ENCODE results near the gene HSBP1L1.

The HSBP1L1 gene

GRCh38 chr18:79942211-79942610, 22.2 kb upstream of the HSBP1L1 start:
- H3K4me1 ChIP-seq (ENCODE audit: insufficient read depth, insufficient read length), result peaks cover 20% of the 10 kb centered on the region
- TF ChIP-seq SUZ12 (IDR thresholded peaks at IDR 0.05; ENCODE audit: extremely low read depth, insufficient read depth, insufficient read length) (no peak), ZNF274 (IDR thresholded peaks at IDR 0.05; ENCODE audit: low read depth, low read length) (no peak), YY1 (IDR thresholded peaks at IDR 0.05; ENCODE audit: insufficient read depth, insufficient read length) (no peak)

GRCh38 chr18:79942786-79943607, 21.4 kb upstream of the HSBP1L1 start:
- Histone ChIP-seq H3K9me3 (ENCODE audit: insufficient read depth, low read length) (no peaks in the 10 kb centered on the region), H3K27me3 (ENCODE audit: insufficient read depth, insufficient read length) (no peaks in the 10 kb centered on the region), H3K4me1 (ENCODE audit: insufficient read depth, insufficient read length) (peaks cover 20% of the 10 kb centered on the region), H3K36me3 (ENCODE audit: insufficient read depth, insufficient read length, low read length) (peaks cover 31% of the 10 kb centered on the region), H3K9ac (ENCODE audit: insufficient read length, low read depth) (no peak overlapping the region), H3K4me3 (ENCODE audit: insufficient read length, low read depth) (no peak overlapping the region)
- DNase-seq (ENCODE audit: low read depth, low spot score), result no peak
- TF ChIP-seq ZNF274 (IDR thresholded peaks at IDR 0.05; ENCODE audit: low read depth, low read length), result no peak
- no peak for TF ChIP-seq YY1 (IDR thresholded peaks at IDR 0.05; ENCODE audit: insufficient read depth, insufficient read length)
- TF ChIP-seq SUZ12 (IDR thresholded peaks at IDR 0.05; ENCODE audit: extremely low read depth, insufficient read depth, insufficient read length), result no peak

More at GRCh38 chr18:79942211-79942610, 22.2 kb upstream of the HSBP1L1 start:
- Histone ChIP-seq H3K9me3 (ENCODE audit: insufficient read depth, low read length) (no peaks in the 10 kb centered on the region), H3K27me3 (ENCODE audit: insufficient read depth, insufficient read length) (no peaks in the 10 kb centered on the region), H3K9ac (ENCODE audit: insufficient read length, low read depth) (no peak overlapping the region), H3K4me3 (ENCODE audit: insufficient read length, low read depth) (no peak overlapping the region), H3K36me3 (ENCODE audit: insufficient read depth, insufficient read length, low read length) (peaks cover 31% of the 10 kb centered on the region)
- DNase-seq (ENCODE audit: low read depth, low spot score), result no peak

GRCh38 chr18:79943608-79944125, 20.8 kb upstream of the HSBP1L1 start:
- Histone ChIP-seq H3K4me1 (ENCODE audit: insufficient read depth, insufficient read length) (peaks cover 20% of the 10 kb centered on the region), H3K9ac (ENCODE audit: insufficient read length, low read depth) (no peak overlapping the region), H3K4me3 (ENCODE audit: insufficient read length, low read depth) (no peak overlapping the region), H3K36me3 (ENCODE audit: insufficient read depth, insufficient read length, low read length) (peaks cover 34% of the 10 kb centered on the region), H3K27me3 (ENCODE audit: insufficient read depth, insufficient read length) (peaks cover 4% of the 10 kb centered on the region), H3K9me3 (ENCODE audit: insufficient read depth, low read length) (no peaks in the 10 kb centered on the region)
- TF ChIP-seq ZNF274 (IDR thresholded peaks at IDR 0.05; ENCODE audit: low read depth, low read length) (no peak), YY1 (IDR thresholded peaks at IDR 0.05; ENCODE audit: insufficient read depth, insufficient read length) (no peak), SUZ12 (IDR thresholded peaks at IDR 0.05; ENCODE audit: extremely low read depth, insufficient read depth, insufficient read length) (no peak)
- DNase-seq (ENCODE audit: low read depth, low spot score), result no peak

GRCh38 chr18:79944126-79944731, 20.2 kb upstream of the HSBP1L1 start:
- peaks cover 20% of the 10 kb centered on the region for H3K4me1 ChIP-seq (ENCODE audit: insufficient read depth, insufficient read length)
- H3K36me3 ChIP-seq (ENCODE audit: insufficient read depth, insufficient read length, low read length), result peaks cover 39% of the 10 kb centered on the region
- H3K9me3 ChIP-seq (ENCODE audit: insufficient read depth, low read length), result no peaks in the 10 kb centered on the region
- no peak for DNase-seq (ENCODE audit: low read depth, low spot score)
- peaks cover 9% of the 10 kb centered on the region for H3K27me3 ChIP-seq (ENCODE audit: insufficient read depth, insufficient read length)
- no peak overlapping the region for H3K9ac ChIP-seq (ENCODE audit: insufficient read length, low read depth)
- no peak overlapping the region for H3K4me3 ChIP-seq (ENCODE audit: insufficient read length, low read depth)
- TF ChIP-seq YY1 (IDR thresholded peaks at IDR 0.05; ENCODE audit: insufficient read depth, insufficient read length) (no peak), ZNF274 (IDR thresholded peaks at IDR 0.05; ENCODE audit: low read depth, low read length) (no peak), SUZ12 (IDR thresholded peaks at IDR 0.05; ENCODE audit: extremely low read depth, insufficient read depth, insufficient read length) (no peak)

- Histone ChIP-seq H3K9me3 (ENCODE audit: insufficient read depth, low read length) (no peaks in the 10 kb centered on the region), H3K4me1 (ENCODE audit: insufficient read depth, insufficient read length) (peaks cover 20% of the 10 kb centered on the region), H3K36me3 (ENCODE audit: insufficient read depth, insufficient read length, low read length) (peaks cover 40% of the 10 kb centered on the region), H3K4me3 (ENCODE audit: insufficient read length, low read depth) (no peak overlapping the region), H3K27me3 (ENCODE audit: insufficient read depth, insufficient read length) (peaks cover 13% of the 10 kb centered on the region), H3K9ac (ENCODE audit: insufficient read length, low read depth) (no peak overlapping the region)
- DNase-seq (ENCODE audit: low read depth, low spot score), result no peak
- TF ChIP-seq ZNF274 (IDR thresholded peaks at IDR 0.05; ENCODE audit: low read depth, low read length) (no peak), YY1 (IDR thresholded peaks at IDR 0.05; ENCODE audit: insufficient read depth, insufficient read length) (no peak), SUZ12 (IDR thresholded peaks at IDR 0.05; ENCODE audit: extremely low read depth, insufficient read depth, insufficient read length) (no peak)
Measured at GRCh38 chr18:79944746-79945117, 19.7 kb upstream of the HSBP1L1 start.

- Histone ChIP-seq H3K36me3 (ENCODE audit: insufficient read depth, insufficient read length, low read length) (peaks cover 37% of the 10 kb centered on the region), H3K9ac (ENCODE audit: insufficient read length, low read depth) (peak overlapping the region; percentile 51)
- DNase-seq (ENCODE audit: low read depth, low spot score), result no peak
Measured at GRCh38 chr18:79945118-79946042, 19.1 kb upstream of the HSBP1L1 start.

More at GRCh38 chr18:79945118-79946042, 19.1 kb upstream of the HSBP1L1 start:
- Histone ChIP-seq H3K27me3 (ENCODE audit: insufficient read depth, insufficient read length) (peaks cover 19% of the 10 kb centered on the region), H3K4me1 (ENCODE audit: insufficient read depth, insufficient read length) (peaks cover 20% of the 10 kb centered on the region), H3K9me3 (ENCODE audit: insufficient read depth, low read length) (no peaks in the 10 kb centered on the region), H3K4me3 (ENCODE audit: insufficient read length, low read depth) (no peak overlapping the region)
- no peak for TF ChIP-seq SUZ12 (IDR thresholded peaks at IDR 0.05; ENCODE audit: extremely low read depth, insufficient read depth, insufficient read length)
- no peak for TF ChIP-seq YY1 (IDR thresholded peaks at IDR 0.05; ENCODE audit: insufficient read depth, insufficient read length)

Data from NT2/D1 (cell line).